ENCODE measurements around the gene PPM1G. TPM values are rescaled to one million over a fixed set of nuclear protein-coding genes. Genes with fewer than 3 reads are reported as not detected.
"Not testable (repeated sequence)": the region's sequence is repeated elsewhere in the genome, so short reads cannot be mapped to it uniquely, and the experiment has no call there.

Gene PPM1G
- total RNA-seq, 1 donor from 2014 or later = 127 TPM

- H3K4me1 Mint-ChIP-seq (ENCODE audit: unreplicated experiment) = peaks cover 18% of the 10 kb centered on the region
- H3K36me3 Mint-ChIP-seq (ENCODE audit: low read depth, unreplicated experiment) = peaks cover 4% of the 10 kb centered on the region
- peak within 1 kb of the TSS; percentile 85 for H3K27ac Mint-ChIP-seq (ENCODE audit: unreplicated experiment)
- H3K4me3 Mint-ChIP-seq (ENCODE audit: unreplicated experiment) = peak within 1 kb of the TSS; percentile 99
- H3K27me3 Mint-ChIP-seq (ENCODE audit: unreplicated experiment) = peaks cover 1% of the 10 kb centered on the region
- DNase-seq (ENCODE audit: low spot score) = peak; percentile 91
- H3K9me3 Mint-ChIP-seq (ENCODE audit: unreplicated experiment) = no peaks in the 10 kb centered on the region
- no peak for TF ChIP-seq CTCF (IDR thresholded peaks at IDR 0.05; ENCODE audit: unreplicated experiment)
These were observed 19.0 kb upstream of the PPM1G start, which contains the start of gene NRBP1 for GRCh38 chr2:27428213-27428977. NRBP1 (plus strand) TSS chr2:27428631; CDS start chr2:27433274, 4,643 bp downstream.

GRCh38 chr2:27427863-27428212 is 18.4 kb upstream of the PPM1G start:
- Mint-ChIP-seq H3K4me3 (ENCODE audit: unreplicated experiment) (peak overlapping the region; percentile 94), H3K27me3 (ENCODE audit: unreplicated experiment) (peaks cover 1% of the 10 kb centered on the region), H3K9me3 (ENCODE audit: unreplicated experiment) (no peaks in the 10 kb centered on the region), H3K36me3 (ENCODE audit: low read depth, unreplicated experiment) (no peaks in the 10 kb centered on the region), H3K27ac (ENCODE audit: unreplicated experiment) (peak overlapping the region; percentile 84), H3K4me1 (ENCODE audit: unreplicated experiment) (peaks cover 18% of the 10 kb centered on the region)
- TF ChIP-seq CTCF (IDR thresholded peaks at IDR 0.05; ENCODE audit: unreplicated experiment) = no peak
- DNase-seq (ENCODE audit: low spot score) = no peak

DNA sequence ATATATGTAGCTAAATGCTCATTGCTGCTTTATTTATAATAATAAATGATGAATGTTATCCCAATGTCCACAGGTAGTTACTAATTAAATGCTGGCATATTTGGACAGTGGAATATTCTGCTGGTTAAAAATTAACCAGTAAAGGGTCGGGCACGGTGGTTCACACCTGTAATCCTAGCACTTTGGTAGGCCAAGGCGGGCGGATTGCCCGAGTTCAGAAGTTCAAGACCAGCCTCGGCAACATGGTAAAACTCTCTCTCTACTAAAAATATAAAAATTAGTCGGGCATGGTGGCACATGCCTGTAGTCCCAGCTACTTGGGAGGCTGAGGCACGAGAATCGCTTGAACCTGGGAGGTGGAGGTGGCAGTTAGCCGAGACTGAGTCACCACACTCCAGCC is 15.6 kb upstream of the PPM1G start:
- not testable (repeated sequence) for H3K4me3 Mint-ChIP-seq (ENCODE audit: unreplicated experiment); H3K27ac Mint-ChIP-seq (ENCODE audit: unreplicated experiment); H3K9me3 Mint-ChIP-seq (ENCODE audit: unreplicated experiment); DNase-seq (ENCODE audit: low spot score); H3K27me3 Mint-ChIP-seq (ENCODE audit: unreplicated experiment); H3K36me3 Mint-ChIP-seq (ENCODE audit: low read depth, unreplicated experiment)
- H3K4me1 Mint-ChIP-seq (ENCODE audit: unreplicated experiment) = peaks cover 16% of the 10 kb centered on the region

- no peaks in the 10 kb centered on the region for H3K27me3 Mint-ChIP-seq (ENCODE audit: unreplicated experiment)
- peaks cover 7% of the 10 kb centered on the region for H3K4me1 Mint-ChIP-seq (ENCODE audit: unreplicated experiment)
- no peak overlapping the region for H3K4me3 Mint-ChIP-seq (ENCODE audit: unreplicated experiment)
- no peak for TF ChIP-seq CTCF (IDR thresholded peaks at IDR 0.05; ENCODE audit: unreplicated experiment)
- H3K27ac Mint-ChIP-seq (ENCODE audit: unreplicated experiment) = no peak overlapping the region
- H3K9me3 Mint-ChIP-seq (ENCODE audit: unreplicated experiment) = no peaks in the 10 kb centered on the region
- DNase-seq (ENCODE audit: low spot score) = no peak
- no peaks in the 10 kb centered on the region for H3K36me3 Mint-ChIP-seq (ENCODE audit: low read depth, unreplicated experiment)
These were observed 13.6 kb upstream of the PPM1G start for GRCh38 chr2:27422958-27423357.

- H3K4me3 Mint-ChIP-seq (ENCODE audit: unreplicated experiment) = no peak overlapping the region
These were observed 12.4 kb upstream of the PPM1G start for GRCh38 chr2:27421660-27422250.

More at GRCh38 chr2:27421660-27422250, 12.4 kb upstream of the PPM1G start:
- Mint-ChIP-seq H3K9me3 (ENCODE audit: unreplicated experiment) (no peaks in the 10 kb centered on the region), H3K27me3 (ENCODE audit: unreplicated experiment) (no peaks in the 10 kb centered on the region), H3K4me1 (ENCODE audit: unreplicated experiment) (no peaks in the 10 kb centered on the region), H3K36me3 (ENCODE audit: low read depth, unreplicated experiment) (no peaks in the 10 kb centered on the region), H3K27ac (ENCODE audit: unreplicated experiment) (no peak overlapping the region)
- no peak for TF ChIP-seq CTCF (IDR thresholded peaks at IDR 0.05; ENCODE audit: unreplicated experiment)
- DNase-seq (ENCODE audit: low spot score) = no peak
